B cell (primary cell): ENCODE data around the gene IGF1R. TPM values are rescaled to one million over a fixed set of nuclear protein-coding genes. Genes with fewer than 3 reads are reported as not detected.

Experiments
- ATAC-seq: fragments of 200-7000 bp; cut with Tn5 transposase; one replicate; pipeline ENCODE4 v1.10.0; 2021; ENCODE audit warnings: low read depth, mild to moderate bottlenecking, moderate number of reproducible peaks, moderate library complexity
- CTCF ChIA-PET: fragments of 350-600 bp; sonication (Branson Sonifier 250); formaldehyde crosslinking; loops from one replicate; lab custom pipeline; 2021; ENCODE audit warnings: antibody characterized with exemption, inconsistent platforms; lab: Charles Lee
- POLR2A ChIA-PET: fragments of 350-600 bp; sonication (Branson Sonifier 250); formaldehyde crosslinking; loops from one replicate; lab custom pipeline; 2021; ENCODE audit warnings: antibody characterized with exemption; lab: Charles Lee
- DNase-seq: peaks from one replicate; pipeline ENCODE4 v3.0.0; 2013
- H2AFZ ChIP-seq: 2 replicates; pipeline ENCODE4 v1.6.1; 2012; ENCODE audit warnings: mild to moderate bottlenecking, low read depth, low read length; ENCODE audit not compliant: insufficient read depth, poor library complexity, severe bottlenecking
- H3K27ac ChIP-seq, 2 donors: 1 replicate in 1 of 2; 2 replicates in 1 of 2; pipeline ENCODE4 v1.5.1; 2012 to 2013; ENCODE audit warnings: low read length in 2 of 2, mild to moderate bottlenecking in 2 of 2, moderate library complexity in 1 of 2
- H3K27me3 ChIP-seq, 4 experiments: fragments of 200-600 bp in 1 of 4; sonication (generic) in 1 of 4; replicated peaks in 1 of 4; 1 replicate in 2 of 4; 2 replicates in 2 of 4; pipeline versions ENCODE4 v1.6.1 to v1.7.0; 2013 to 2016; ENCODE audit warnings: low read length in 3 of 4, mild to moderate bottlenecking in 2 of 4, mixed read lengths in 1 of 4, moderate library complexity in 1 of 4; ENCODE audit not compliant: insufficient read depth in 4 of 4, control insufficient read depth in 3 of 4; ENCODE audit errors: control extremely low read depth in 1 of 4
- H3K36me3 ChIP-seq, 2 experiments: replicated peaks in 1 of 2; 1 replicate in 1 of 2; 2 replicates in 1 of 2; pipeline versions ENCODE4 v1.6.1 to v1.7.1; 2013; ENCODE audit warnings: low read length in 1 of 2; ENCODE audit not compliant: insufficient read depth in 2 of 2, control insufficient read depth in 1 of 2; ENCODE audit errors: control extremely low read depth in 1 of 2, extremely low read depth in 1 of 2
- H3K4me1 ChIP-seq, 2 donors: fragments of 200-600 bp in 1 of 2; sonication (generic) in 1 of 2; 1 replicate in 1 of 2; 2 replicates in 1 of 2; pipeline versions ENCODE4 v1.5.1 to v1.6.1; 2013 to 2017; ENCODE audit warnings: low read length in 2 of 2; ENCODE audit not compliant: control insufficient read depth in 2 of 2, insufficient read depth in 2 of 2
- H3K4me2 ChIP-seq: replicated peaks from 2 replicates; pipeline ENCODE3; 2012; ENCODE audit warnings: mild to moderate bottlenecking, low read depth, low read length; ENCODE audit not compliant: poor library complexity, severe bottlenecking
- H3K4me3 ChIP-seq, 5 experiments: fragments of 200-600 bp in 1 of 5; sonication (generic) in 1 of 5; 1 replicate in 3 of 5; 2 replicates in 2 of 5; pipeline versions ENCODE4 v1.5.1 to v1.7.0; 2011 to 2016; ENCODE audit warnings: low read length in 4 of 5, mild to moderate bottlenecking in 4 of 5, low read depth in 2 of 5, control low read depth in 1 of 5, moderate library complexity in 1 of 5; ENCODE audit not compliant: insufficient read depth in 1 of 5; ENCODE audit errors: control extremely low read depth in 1 of 5, extremely low read depth in 1 of 5
- H3K79me2 ChIP-seq: fragments of 200-600 bp; sonication (generic); one replicate; pipeline ENCODE4 v1.6.0; 2016; ENCODE audit warnings: low read length; ENCODE audit not compliant: control insufficient read depth, insufficient read depth
- H3K9ac ChIP-seq: fragments of 200-600 bp; sonication (generic); 2 replicates; pipeline ENCODE4 v1.6.1; 2017; ENCODE audit warnings: mild to moderate bottlenecking, low read length, moderate library complexity
- H3K9me3 ChIP-seq, 3 donors: one replicate each; pipeline versions ENCODE4 v1.6.1 to v1.7.1; 2013; ENCODE audit warnings: low read length in 2 of 3; ENCODE audit not compliant: control insufficient read depth in 2 of 3, insufficient read depth in 1 of 3; ENCODE audit errors: control extremely low read depth in 1 of 3
- H4K20me1 ChIP-seq: 2 replicates; pipeline ENCODE4 v1.6.0; 2012; ENCODE audit warnings: mild to moderate bottlenecking, low read length; ENCODE audit not compliant: insufficient read depth, control insufficient read depth, poor library complexity, severe bottlenecking
- H3K27ac Mint-ChIP-seq: one replicate; pipeline ENCODE4 v1.8.0; 2021; ENCODE audit warnings: mixed read lengths
- H3K27me3 Mint-ChIP-seq: one replicate; pipeline ENCODE4 v1.8.0; 2021; ENCODE audit warnings: mixed read lengths
- H3K4me1 Mint-ChIP-seq: one replicate; pipeline ENCODE4 v1.8.0; 2021; ENCODE audit warnings: mixed read lengths
- H3K4me3 Mint-ChIP-seq: one replicate; pipeline ENCODE4 v1.8.0; 2021; ENCODE audit warnings: mixed read lengths
- H3K9me3 Mint-ChIP-seq: one replicate; pipeline ENCODE4 v1.8.0; 2022; ENCODE audit warnings: mixed read lengths; ENCODE audit not compliant: insufficient read depth
- CTCF ChIP-seq: fragments of 200-600 bp; IDR thresholded peaks from one replicate; pipeline ENCODE4 v1.8.0; 2022; ENCODE audit warnings: antibody characterized with exemption, mild to moderate bottlenecking
- EZH2 ChIP-seq: IDR thresholded peaks from 2 replicates; pipeline ENCODE4 v1.6.1; 2012; ENCODE audit warnings: borderline replicate concordance, low read depth, mild to moderate bottlenecking, moderate library complexity, low read length; ENCODE audit not compliant: insufficient read depth, poor library complexity, severe bottlenecking
- WGBS: methylation state at CpG from one replicate; pipeline ENCODE4 v1.1.5; 2013; ENCODE audit warnings: missing lambda C conversion rate; ENCODE audit not compliant: insufficient coverage; 5-methylcytosine and 5-hydroxymethylcytosine counted together
- intact Hi-C: fragments of 100-400 bp; cut with micrococcal nuclease; formaldehyde crosslinking; loops from one replicate; pipeline ENCODE4 v1.10.0; 2022
- polyA plus RNA-seq: library from polyadenylated mRNA; depleted of rRNA; stranded (reverse); fragments of >200 nt; gene quantifications from 2 replicates; pipeline ENCODE4 v1.2.3, GENCODE V29; 2012
- total RNA-seq, 2 donors: library from RNA; stranded (reverse); fragments of 120-200 nt in 1 of 2; gene quantifications; 1 replicate in 1 of 2; 2 replicates in 1 of 2; pipeline versions ENCODE4 v1.2.3 to v1.2.4, GENCODE V29; 2013 to 2022

Gene IGF1R
- total and polyA plus RNA-seq, 2 donors (not counting 1 experiment from before 2014, with no cell fraction given): 5.4 to 23.1 TPM

DNA sequence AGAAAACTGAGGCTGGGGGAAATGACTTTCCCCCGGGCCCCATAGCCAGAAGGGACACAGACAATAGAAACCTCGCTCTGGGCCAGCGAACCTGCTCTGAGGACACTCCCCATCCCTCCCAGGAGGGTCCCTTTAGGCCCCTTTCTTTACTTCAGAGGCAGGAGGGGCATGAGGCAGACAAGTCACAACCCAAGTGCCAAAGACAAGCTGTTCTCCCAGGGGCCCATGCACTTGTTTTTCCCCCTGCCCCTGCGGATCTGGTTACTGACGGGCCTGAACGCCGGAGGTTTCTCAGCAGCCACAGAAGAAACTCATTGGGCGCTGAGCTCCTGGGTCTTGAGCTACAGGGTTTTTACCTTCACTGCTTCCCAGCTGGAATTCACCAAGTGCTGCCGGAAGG is 349.4 kb downstream of the IGF1R start:
- Histone ChIP-seq H3K36me3 (no peaks in the 10 kb centered on the region), H3K9me3 (peaks cover 0 to 11% (median 3%) of the 10 kb centered on the region in 3 donors), H3K4me3 (no peak overlapping the region), H3K27ac (no peak overlapping the region), H3K79me2 (no peaks in the 10 kb centered on the region), H4K20me1 (no peaks in the 10 kb centered on the region), H3K4me1 (no peaks in the 10 kb centered on the region), H2AFZ (no peak overlapping the region), H3K4me2 (no peak overlapping the region), H3K9ac (no peak overlapping the region), H3K27me3 (no peaks in the 10 kb centered on the region)
- no peak for DNase-seq
- no peak for TF ChIP-seq EZH2
- TF ChIP-seq CTCF: no peak
- ChIA-PET CTCF (no interaction called here), POLR2A (no interaction called here)
- Mint-ChIP-seq H3K27ac (no peak overlapping the region), H3K4me1 (no peaks in the 10 kb centered on the region), H3K27me3 (peaks cover 14% of the 10 kb centered on the region), H3K9me3 (peaks cover 13% of the 10 kb centered on the region), H3K4me3 (no peak overlapping the region)
- intact Hi-C loops: no loop called here
- ATAC-seq: no peak
- 86% methylated on average over 9 of the region's 9 CpGs for WGBS

DNA sequence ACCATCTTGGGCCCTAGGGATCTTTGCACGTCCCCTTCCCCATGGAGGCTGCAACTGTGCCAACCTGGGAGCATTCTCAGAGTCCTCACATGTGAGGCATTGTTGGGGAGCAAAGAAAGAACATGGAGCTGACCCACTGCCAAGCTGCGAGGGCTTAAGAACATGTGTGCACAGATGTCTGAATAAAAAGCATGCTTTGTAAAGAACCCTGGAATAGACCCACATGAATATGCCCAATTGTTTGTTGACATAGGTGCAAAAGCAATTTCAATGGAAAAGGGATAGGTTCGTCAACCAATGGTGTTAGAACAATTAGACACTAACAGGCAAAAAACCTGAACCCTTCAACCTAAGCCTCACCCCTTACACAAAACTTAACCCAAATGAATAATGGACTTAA is 349.9 kb downstream of the IGF1R start:
- Histone ChIP-seq H3K9ac (no peak overlapping the region), H3K27me3 (no peaks in the 10 kb centered on the region), H2AFZ (no peak overlapping the region), H4K20me1 (no peaks in the 10 kb centered on the region), H3K4me3 (no peak overlapping the region), H3K79me2 (no peaks in the 10 kb centered on the region), H3K9me3 (peaks cover 0 to 11% (median 3%) of the 10 kb centered on the region in 3 donors), H3K4me1 (no peaks in the 10 kb centered on the region), H3K36me3 (no peaks in the 10 kb centered on the region), H3K4me2 (no peak overlapping the region), H3K27ac (no peak overlapping the region)
- no peak overlapping the region for H3K4me3 Mint-ChIP-seq
- CTCF ChIA-PET: no interaction called here
- DNase-seq: no peak
- intact Hi-C loops: no loop called here
- H3K27me3 Mint-ChIP-seq: peaks cover 13% of the 10 kb centered on the region
- H3K27ac Mint-ChIP-seq: no peak overlapping the region
- WGBS: 80% methylated on average over 2 of the region's 3 CpGs
- POLR2A ChIA-PET: no interaction called here
- TF ChIP-seq EZH2: no peak
- no peak for TF ChIP-seq CTCF
- peaks cover 13% of the 10 kb centered on the region for H3K9me3 Mint-ChIP-seq
- no peak for ATAC-seq
- no peaks in the 10 kb centered on the region for H3K4me1 Mint-ChIP-seq
